Ishikawa (cell line): ENCODE measurements around the gene SERPINB1.

Source experiments
- CREB1 ChIP-seq: IDR thresholded peaks from 2 replicates; pipeline ENCODE4 v1.6.1; 2012; ENCODE audit warnings: low read depth
- EP300 ChIP-seq: IDR thresholded peaks from 2 replicates; pipeline ENCODE4 v1.6.1; 2012; ENCODE audit warnings: borderline replicate concordance
- RAD21 ChIP-seq: IDR thresholded peaks from 2 replicates; pipeline ENCODE4 v1.6.1; 2012; ENCODE audit warnings: low read depth
- TAF1 ChIP-seq: IDR thresholded peaks from 2 replicates; pipeline ENCODE4 v1.6.1; 2012; ENCODE audit warnings: low read depth, mild to moderate bottlenecking
- TF ChIP-seq, protein P1 (sequence below): IDR thresholded peaks from 2 replicates; pipeline ENCODE4 v1.6.1; 2012; ENCODE audit warnings: low read depth, mild to moderate bottlenecking

DNA sequence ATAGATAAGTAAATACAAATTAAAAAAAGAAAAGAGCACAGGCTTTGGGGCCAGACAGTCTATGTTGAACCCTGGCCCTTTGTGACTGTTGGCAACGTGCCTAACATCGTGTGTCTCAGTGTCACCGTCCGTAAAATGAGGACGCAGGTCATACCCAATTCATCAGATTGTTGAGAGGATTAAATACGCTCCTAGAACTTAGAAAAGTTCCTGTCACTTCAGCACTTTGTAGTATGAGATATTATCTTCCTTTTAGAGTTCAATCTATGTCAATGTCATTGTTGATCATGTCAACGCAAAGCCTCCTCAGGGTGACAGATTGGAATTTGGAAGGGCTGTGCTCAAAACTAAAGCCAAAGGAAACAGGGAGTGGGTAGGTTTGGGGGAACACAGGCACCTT lies 21.7 kb downstream of the SERPINB1 start:
- TF ChIP-seq CREB1 = no peak
- TF ChIP-seq EP300 = no peak
- TF ChIP-seq TAF1 = no peak
- TF ChIP-seq, protein P1, sequence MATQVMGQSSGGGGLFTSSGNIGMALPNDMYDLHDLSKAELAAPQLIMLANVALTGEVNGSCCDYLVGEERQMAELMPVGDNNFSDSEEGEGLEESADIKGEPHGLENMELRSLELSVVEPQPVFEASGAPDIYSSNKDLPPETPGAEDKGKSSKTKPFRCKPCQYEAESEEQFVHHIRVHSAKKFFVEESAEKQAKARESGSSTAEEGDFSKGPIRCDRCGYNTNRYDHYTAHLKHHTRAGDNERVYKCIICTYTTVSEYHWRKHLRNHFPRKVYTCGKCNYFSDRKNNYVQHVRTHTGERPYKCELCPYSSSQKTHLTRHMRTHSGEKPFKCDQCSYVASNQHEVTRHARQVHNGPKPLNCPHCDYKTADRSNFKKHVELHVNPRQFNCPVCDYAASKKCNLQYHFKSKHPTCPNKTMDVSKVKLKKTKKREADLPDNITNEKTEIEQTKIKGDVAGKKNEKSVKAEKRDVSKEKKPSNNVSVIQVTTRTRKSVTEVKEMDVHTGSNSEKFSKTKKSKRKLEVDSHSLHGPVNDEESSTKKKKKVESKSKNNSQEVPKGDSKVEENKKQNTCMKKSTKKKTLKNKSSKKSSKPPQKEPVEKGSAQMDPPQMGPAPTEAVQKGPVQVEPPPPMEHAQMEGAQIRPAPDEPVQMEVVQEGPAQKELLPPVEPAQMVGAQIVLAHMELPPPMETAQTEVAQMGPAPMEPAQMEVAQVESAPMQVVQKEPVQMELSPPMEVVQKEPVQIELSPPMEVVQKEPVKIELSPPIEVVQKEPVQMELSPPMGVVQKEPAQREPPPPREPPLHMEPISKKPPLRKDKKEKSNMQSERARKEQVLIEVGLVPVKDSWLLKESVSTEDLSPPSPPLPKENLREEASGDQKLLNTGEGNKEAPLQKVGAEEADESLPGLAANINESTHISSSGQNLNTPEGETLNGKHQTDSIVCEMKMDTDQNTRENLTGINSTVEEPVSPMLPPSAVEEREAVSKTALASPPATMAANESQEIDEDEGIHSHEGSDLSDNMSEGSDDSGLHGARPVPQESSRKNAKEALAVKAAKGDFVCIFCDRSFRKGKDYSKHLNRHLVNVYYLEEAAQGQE = no peak
- TF ChIP-seq RAD21 = no peak
